Caco-2 (cell line): Measurements from ENCODE around the gene RGS8. TPM values are rescaled to one million over a fixed set of nuclear protein-coding genes. Genes with fewer than 3 reads are reported as not detected.

Experiments
- BruUV-seq: library from RNA; stranded (reverse); fragments of 400-500 nt; replicated peaks from 2 replicates; lab custom pipeline; 2021; lab: Mats Ljungman, UMichigan
- CTCF ChIA-PET: fragments of 300-600 bp; sonication (Branson Sonifier 250); formaldehyde crosslinking; loops from one replicate; lab custom pipeline; 2022; ENCODE audit warnings: antibody characterized with exemption; lab: Charles Lee
- POLR2A ChIA-PET: fragments of 300-600 bp; sonication (Branson Sonifier 250); formaldehyde crosslinking; loops from one replicate; lab custom pipeline; 2022; ENCODE audit warnings: antibody characterized with exemption; lab: Charles Lee
- DNase-seq, 2 experiments: peaks; one replicate each; pipeline versions ENCODE4 v3.0.0 to v3.0.0-alpha.2; 2020 to 2022
- H3K27me3 ChIP-seq: replicated peaks from 2 replicates; pipeline ENCODE4 v1.6.0; 2011; ENCODE audit warnings: low read length; ENCODE audit not compliant: control insufficient read depth, insufficient read depth
- H3K36me3 ChIP-seq: 2 replicates; pipeline ENCODE4 v1.5.1; 2011; ENCODE audit warnings: low read length; ENCODE audit not compliant: control insufficient read depth, insufficient read depth
- H3K4me1 ChIP-seq: fragments of 250-450 bp; sonication (Bioruptor Pico); 2 replicates; pipeline ENCODE4 v1.5.1; 2020; ENCODE audit warnings: mild to moderate bottlenecking
- H3K4me3 ChIP-seq: 2 replicates; pipeline ENCODE4 v1.5.1; 2011; ENCODE audit warnings: low read depth, mild to moderate bottlenecking, control low read depth, low read length
- H3K9me3 ChIP-seq: fragments of 250-450 bp; sonication (Bioruptor Pico); 2 replicates; pipeline ENCODE4 v1.5.1; 2020; ENCODE audit warnings: mild to moderate bottlenecking, moderate library complexity
- H3K27ac Mint-ChIP-seq: one replicate; pipeline ENCODE4 v1.8.0; 2022; ENCODE audit warnings: mixed read lengths; ENCODE audit not compliant: unreplicated experiment
- H3K27me3 Mint-ChIP-seq: one replicate; pipeline ENCODE4 v1.8.0; 2022; ENCODE audit warnings: mixed read lengths; ENCODE audit not compliant: insufficient read depth, unreplicated experiment
- H3K36me3 Mint-ChIP-seq: one replicate; pipeline ENCODE4 v1.8.0; 2022; ENCODE audit warnings: mild to moderate bottlenecking, mixed read lengths; ENCODE audit not compliant: insufficient read depth, unreplicated experiment
- H3K4me1 Mint-ChIP-seq: one replicate; pipeline ENCODE4 v1.8.0; 2022; ENCODE audit warnings: low read depth, mixed read lengths; ENCODE audit not compliant: unreplicated experiment
- H3K4me3 Mint-ChIP-seq: one replicate; pipeline ENCODE4 v1.8.0; 2022; ENCODE audit warnings: mild to moderate bottlenecking, moderate library complexity, mixed read lengths; ENCODE audit not compliant: unreplicated experiment
- H3K9me3 Mint-ChIP-seq: one replicate; pipeline ENCODE4 v1.8.0; 2022; ENCODE audit warnings: mixed read lengths; ENCODE audit not compliant: unreplicated experiment
- CTCF ChIP-seq, 2 experiments: fragments of 200-600 bp in 1 of 2; IDR thresholded peaks; 1 replicate in 1 of 2; 2 replicates in 1 of 2; pipeline versions ENCODE4 v1.5.1 to v1.8.0; 2011 to 2022; ENCODE audit warnings: antibody characterized with exemption in 1 of 2, control low read depth in 1 of 2, inconsistent platforms in 1 of 2, low read depth in 1 of 2, low read length in 1 of 2, mild to moderate bottlenecking in 1 of 2, moderate library complexity in 1 of 2; ENCODE audit not compliant: insufficient read depth in 1 of 2, severe bottlenecking in 1 of 2, unreplicated experiment in 1 of 2
- intact Hi-C: fragments of 100-400 bp; cut with micrococcal nuclease; formaldehyde crosslinking; loops from one replicate; pipeline ENCODE4 v1.10.0; 2022; ENCODE audit not compliant: unreplicated experiment
- total RNA-seq: library from RNA; stranded (reverse); gene quantifications from 2 replicates; pipeline ENCODE4 v1.2.3, GENCODE V29; 2022

RGS8 gene
- total RNA-seq, 1 experiment from 2014 or later: not detected

- no peak overlapping the region for H3K4me3 ChIP-seq
- H3K36me3 ChIP-seq: no peaks in the 10 kb centered on the region
- no peak overlapping the region for H3K4me3 Mint-ChIP-seq
- ChIA-PET POLR2A (no interaction called here), CTCF (no interaction called here)
- no peaks in the 10 kb centered on the region for H3K9me3 ChIP-seq
- no peaks in the 10 kb centered on the region; the same call in 1 of the 2 replicates for H3K27me3 ChIP-seq
- no peak for DNase-seq
- no peaks in the 10 kb centered on the region for H3K36me3 Mint-ChIP-seq
- no peaks in the 10 kb centered on the region for H3K4me1 ChIP-seq
- TF ChIP-seq CTCF (IDR thresholded peaks at IDR 0.05; ENCODE audit: insufficient read depth in 1 of 2, low read depth in 1 of 2, low read length in 1 of 2, severe bottlenecking in 1 of 2, unreplicated experiment in 1 of 2): no peak
- no peaks in the 10 kb centered on the region for H3K9me3 Mint-ChIP-seq
- BruUV-seq: no TSS peak
- H3K4me1 Mint-ChIP-seq: peaks cover 10% of the 10 kb centered on the region
- H3K27ac Mint-ChIP-seq: no peak overlapping the region
- H3K27me3 Mint-ChIP-seq: peaks cover 4% of the 10 kb centered on the region
- intact Hi-C loops: no loop called here
Measured at GRCh38 chr1:182725259-182726255, 41.2 kb upstream of the RGS8 start.

GRCh38 chr1:182724215-182724614 lies 39.8 kb upstream of the RGS8 start:
- H3K4me1 Mint-ChIP-seq: peaks cover 10% of the 10 kb centered on the region
- intact Hi-C loops: no loop called here
- no peak overlapping the region for H3K4me3 Mint-ChIP-seq

DNA sequence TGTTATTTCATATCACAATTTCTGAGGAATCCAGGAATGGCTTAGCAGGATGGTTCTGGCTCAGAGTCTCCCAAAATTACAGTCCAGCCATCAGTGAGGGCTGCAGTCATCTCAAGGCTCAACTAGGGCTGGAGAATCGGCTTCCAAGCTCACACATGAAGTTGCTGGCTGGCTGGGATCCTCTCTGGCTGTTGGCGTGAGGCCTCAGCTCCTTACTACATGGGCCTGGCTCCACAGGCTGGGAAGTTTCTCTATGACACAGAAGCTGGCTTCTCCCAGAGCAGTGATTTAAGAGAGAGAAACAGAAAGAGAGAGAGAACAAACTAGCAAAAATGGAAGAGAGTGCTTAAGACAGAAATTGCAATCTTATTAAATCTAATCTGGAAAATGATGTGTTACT lies 38.8 kb upstream of the RGS8 start:
- Mint-ChIP-seq H3K9me3 (no peaks in the 10 kb centered on the region), H3K36me3 (no peaks in the 10 kb centered on the region), H3K4me1 (peaks cover 10% of the 10 kb centered on the region), H3K27ac (no peak overlapping the region), H3K27me3 (peaks cover under 1% of the 10 kb centered on the region), H3K4me3 (no peak overlapping the region)
- CTCF ChIA-PET: no interaction called here
- Histone ChIP-seq H3K9me3 (no peaks in the 10 kb centered on the region), H3K4me3 (no peak overlapping the region), H3K4me1 (no peaks in the 10 kb centered on the region), H3K27me3 (no peaks in the 10 kb centered on the region), H3K36me3 (no peaks in the 10 kb centered on the region)
- no peak for DNase-seq
- no TSS peak for BruUV-seq
- TF ChIP-seq CTCF (IDR thresholded peaks at IDR 0.05; ENCODE audit: insufficient read depth in 1 of 2, low read depth in 1 of 2, low read length in 1 of 2, severe bottlenecking in 1 of 2, unreplicated experiment in 1 of 2): no peak
- intact Hi-C loops: no loop called here
- POLR2A ChIA-PET: no interaction called here

More at GRCh38 chr1:182724215-182724614, 39.8 kb upstream of the RGS8 start:
- H3K4me3 ChIP-seq: no peak overlapping the region
- Mint-ChIP-seq H3K27ac (no peak overlapping the region), H3K27me3 (peaks cover 4% of the 10 kb centered on the region), H3K9me3 (no peaks in the 10 kb centered on the region), H3K36me3 (no peaks in the 10 kb centered on the region)
- ChIA-PET CTCF (no interaction called here), POLR2A (no interaction called here)
- no TSS peak for BruUV-seq
- no peaks in the 10 kb centered on the region; the same call in 1 of the 2 replicates for H3K27me3 ChIP-seq
- DNase-seq: no peak
- no peak for TF ChIP-seq CTCF (IDR thresholded peaks at IDR 0.05; ENCODE audit: insufficient read depth in 1 of 2, low read depth in 1 of 2, low read length in 1 of 2, severe bottlenecking in 1 of 2, unreplicated experiment in 1 of 2)
- no peaks in the 10 kb centered on the region for H3K4me1 ChIP-seq
- H3K9me3 ChIP-seq: no peaks in the 10 kb centered on the region
- H3K36me3 ChIP-seq: no peaks in the 10 kb centered on the region
